H1 (cell line): ENCODE results near the gene RIMKLA. TPM values are rescaled to one million over a fixed set of nuclear protein-coding genes. Genes with fewer than 3 reads are reported as not detected.

Experiments
- CTCF ChIA-PET: fragments of 300-600 bp; sonication (Branson Sonifier 250); formaldehyde crosslinking; loops from one replicate; lab custom pipeline; 2021; ENCODE audit not compliant: partially characterized antibody; lab: Charles Lee
- POLR2A ChIA-PET: fragments of 300-600 bp; sonication (Branson Sonifier 250); formaldehyde crosslinking; loops from one replicate; lab custom pipeline; 2021; ENCODE audit warnings: inconsistent platforms; ENCODE audit not compliant: partially characterized antibody; lab: Charles Lee
- DNase-seq, 2 experiments: peaks; one replicate each; pipeline versions ENCODE4 v3.0.0 to v3.0.0-alpha.2; 2010 to 2022; ENCODE audit warnings: low spot score in 2 of 2, low read depth in 1 of 2, mixed read lengths in 1 of 2
- FAIRE-seq: peaks from 2 replicates; lab custom pipeline; 2011; peaks lifted over from hg19 to GRCh38; lab: Jason Lieb, UNC
- H2AFZ ChIP-seq: 2 replicates; pipeline ENCODE4 v1.8.1; 2012; ENCODE audit warnings: low read length, inconsistent platforms
- H2AK5ac ChIP-seq: 2 replicates; pipeline ENCODE4 v1.6.1; 2013; ENCODE audit warnings: low read depth, low read length
- H2BK120ac ChIP-seq: replicated peaks from 2 replicates; pipeline ENCODE3; 2013; ENCODE audit warnings: low read depth, low read length, inconsistent platforms
- H2BK12ac ChIP-seq: 2 replicates; pipeline ENCODE4 v1.6.1; 2013; ENCODE audit warnings: low read depth, low read length
- H2BK15ac ChIP-seq: 2 replicates; pipeline ENCODE4 v1.6.1; 2013; ENCODE audit warnings: low read length
- H2BK20ac ChIP-seq: 2 replicates; pipeline ENCODE4 v1.6.1; 2013; ENCODE audit warnings: low read length
- H2BK5ac ChIP-seq: 2 replicates; pipeline ENCODE4 v1.6.1; 2013; ENCODE audit warnings: low read depth, low read length
- H3K14ac ChIP-seq: 2 replicates; pipeline ENCODE4 v1.6.1; 2013; ENCODE audit warnings: inconsistent platforms; ENCODE audit not compliant: insufficient read length
- H3K18ac ChIP-seq: 2 replicates; pipeline ENCODE4 v1.6.1; 2013; ENCODE audit warnings: low read length; ENCODE audit errors: extremely low read depth
- H3K23ac ChIP-seq: 2 replicates; pipeline ENCODE4 v1.6.1; 2013; ENCODE audit warnings: inconsistent platforms; ENCODE audit not compliant: insufficient read length
- H3K23me2 ChIP-seq: 2 replicates; pipeline ENCODE4 v1.6.1; 2013; ENCODE audit warnings: low read depth, low read length
- H3K27ac ChIP-seq: 2 replicates; pipeline ENCODE4 v1.6.1; 2011; ENCODE audit warnings: low read depth, low read length, inconsistent platforms
- H3K27me3 ChIP-seq, 4 experiments: replicated peaks in 1 of 4; 1 replicate in 1 of 4; 2 replicates in 3 of 4; pipeline versions ENCODE4 v1.6.1 to v1.8.1; 2011 to 2013; ENCODE audit warnings: low read length in 3 of 4, mild to moderate bottlenecking in 3 of 4, inconsistent platforms in 2 of 4, mixed read lengths in 2 of 4, moderate library complexity in 1 of 4; ENCODE audit not compliant: control insufficient read depth in 3 of 4, insufficient read depth in 3 of 4; ENCODE audit errors: extremely low read depth in 1 of 4
- H3K36me3 ChIP-seq, 4 experiments: 2 replicates each; pipeline versions ENCODE4 v1.6.1 to v1.8.1; 2011 to 2013; ENCODE audit warnings: mild to moderate bottlenecking in 4 of 4, low read length in 3 of 4, moderate library complexity in 2 of 4, control low read depth in 1 of 4, inconsistent platforms in 1 of 4; ENCODE audit not compliant: insufficient read depth in 4 of 4, control insufficient read depth in 2 of 4
- H3K4ac ChIP-seq: replicated peaks from 2 replicates; pipeline ENCODE3; 2013; ENCODE audit warnings: low read length, low read depth, mixed read lengths, inconsistent platforms; ENCODE audit not compliant: insufficient read length
- H3K4me1 ChIP-seq, 4 experiments: replicated peaks in 1 of 4; 1 replicate in 1 of 4; 2 replicates in 3 of 4; pipeline versions ENCODE4 v1.6.1 to v1.8.1; 2011 to 2013; ENCODE audit warnings: low read length in 3 of 4, inconsistent platforms in 2 of 4, mixed read lengths in 1 of 4; ENCODE audit not compliant: insufficient read depth in 4 of 4, control insufficient read depth in 3 of 4
- H3K4me2 ChIP-seq, 2 experiments: 2 replicates each; pipeline versions ENCODE4 v1.6.1 to v1.8.1; 2011 to 2013; ENCODE audit warnings: low read depth in 2 of 2, low read length in 2 of 2, control low read depth in 1 of 2, inconsistent platforms in 1 of 2, mild to moderate bottlenecking in 1 of 2; ENCODE audit not compliant: insufficient read depth in 1 of 2
- H3K4me3 ChIP-seq, 4 experiments: fragments of 200-600, 300-600 bp in 1 of 4; sonication (generic), shearing (Covaris generic), sonication (Bioruptor Twin) in 1 of 4; 2 replicates each; pipeline versions ENCODE4 v1.5.1 to v1.8.1; 2011 to 2016; ENCODE audit warnings: low read length in 4 of 4, low read depth in 3 of 4, control low read depth in 2 of 4, inconsistent platforms in 2 of 4, mild to moderate bottlenecking in 2 of 4, mixed read lengths in 1 of 4, moderate library complexity in 1 of 4; ENCODE audit not compliant: insufficient read depth in 2 of 4; ENCODE audit errors: extremely low read depth in 1 of 4
- H3K56ac ChIP-seq: replicated peaks from 2 replicates; pipeline ENCODE3; 2013; ENCODE audit warnings: low read depth, mild to moderate bottlenecking, mixed read lengths, low read length, inconsistent platforms; ENCODE audit not compliant: insufficient read length
- H3K79me1 ChIP-seq: 2 replicates; pipeline ENCODE4 v1.6.1; 2013; ENCODE audit warnings: low read depth, low read length, control low read depth
- H3K79me2 ChIP-seq, 2 experiments: 2 replicates each; pipeline versions ENCODE4 v1.6.1 to v1.8.1; 2012 to 2013; ENCODE audit warnings: low read length in 2 of 2, mild to moderate bottlenecking in 2 of 2, inconsistent platforms in 1 of 2; ENCODE audit not compliant: insufficient read depth in 2 of 2, control insufficient read depth in 1 of 2
- H3K9ac ChIP-seq, 4 experiments: replicated peaks in 1 of 4; 1 replicate in 1 of 4; 2 replicates in 3 of 4; pipeline versions ENCODE4 v1.6.1 to v1.8.1; 2011 to 2013; ENCODE audit warnings: low read depth in 3 of 4, low read length in 3 of 4, control low read depth in 2 of 4, mild to moderate bottlenecking in 2 of 4, moderate library complexity in 2 of 4, inconsistent platforms in 1 of 4; ENCODE audit errors: extremely low read depth in 1 of 4
- H3K9me3 ChIP-seq, 2 experiments: 2 replicates each; pipeline versions ENCODE4 v1.6.1 to v1.8.1; 2012 to 2013; ENCODE audit warnings: mild to moderate bottlenecking in 2 of 2, moderate library complexity in 2 of 2, control low read depth in 1 of 2, inconsistent platforms in 1 of 2, low read depth in 1 of 2, low read length in 1 of 2, mixed read lengths in 1 of 2; ENCODE audit not compliant: insufficient read depth in 2 of 2
- H4K20me1 ChIP-seq, 2 experiments: replicated peaks in 1 of 2; 2 replicates each; pipeline versions ENCODE3 to v1.8.1; 2011 to 2013; ENCODE audit warnings: inconsistent platforms in 2 of 2, low read length in 2 of 2, mild to moderate bottlenecking in 1 of 2; ENCODE audit not compliant: insufficient read depth in 2 of 2, control insufficient read depth in 1 of 2
- H4K5ac ChIP-seq: 2 replicates; pipeline ENCODE4 v1.6.1; 2013; ENCODE audit warnings: low read length, low read depth, mixed read lengths, inconsistent platforms; ENCODE audit not compliant: insufficient read length
- H4K8ac ChIP-seq: 2 replicates; pipeline ENCODE4 v1.8.0; 2013; ENCODE audit warnings: mild to moderate bottlenecking, moderate library complexity, low read length, inconsistent platforms; ENCODE audit not compliant: insufficient read depth; ENCODE audit errors: extremely low read depth
- H4K91ac ChIP-seq: replicated peaks from 2 replicates; pipeline ENCODE3; 2013; ENCODE audit warnings: low read length, mixed read lengths, inconsistent platforms; ENCODE audit not compliant: insufficient read length
- CBX8 ChIP-seq: fragments of 300-800, 300-1000 bp; sonication (generic); IDR thresholded peaks from 2 replicates; pipeline ENCODE4 v1.7.1; 2016; ENCODE audit warnings: low read depth, low read length, borderline replicate concordance
- EGR1 ChIP-seq: IDR thresholded peaks from 2 replicates; pipeline ENCODE4 v1.6.1; 2011; ENCODE audit warnings: low read depth, low read length, borderline replicate concordance
- GTF2F1 ChIP-seq: IDR thresholded peaks from 2 replicates; pipeline ENCODE4 v1.6.1; 2012; ENCODE audit warnings: low read depth, low read length, improper control_type of control experiment, borderline replicate concordance
- HDAC2 ChIP-seq, 2 experiments: fragments of 300-600 bp in 1 of 2; sonication (generic) in 1 of 2; IDR thresholded peaks; 2 replicates each; pipeline ENCODE4 v1.6.1; 2011 to 2012; ENCODE audit warnings: low read depth in 2 of 2, low read length in 2 of 2, mild to moderate bottlenecking in 2 of 2, moderate library complexity in 2 of 2, borderline replicate concordance in 1 of 2, inconsistent platforms in 1 of 2
- HDAC6 ChIP-seq: IDR thresholded peaks from one replicate; pipeline ENCODE4 v1.7.1; 2012; ENCODE audit warnings: low read depth, mild to moderate bottlenecking, inconsistent platforms, low read length, moderate library complexity
- WGBS, 2 experiments: shearing (Covaris generic) in 1 of 2; methylation state at CpG; one replicate each; pipeline versions ENCODE4 v1.1.6 to v1.1.7; 2013 to 2015; ENCODE audit warnings: low lambda C conversion rate in 2 of 2, mixed read lengths in 2 of 2, inconsistent platforms in 1 of 2, low coverage in 1 of 2, missing lambda C conversion rate in 1 of 2; ENCODE audit not compliant: insufficient replicate concordance in 2 of 2, insufficient coverage in 1 of 2, insufficient read length in 1 of 2; ENCODE audit errors: extremely low coverage in 1 of 2, missing lambda C conversion rate in 1 of 2; 5-methylcytosine and 5-hydroxymethylcytosine counted together
- polyA plus RNA-seq, 7 experiments: library from polyadenylated mRNA; depleted of rRNA in 3 of 7; stranded (reverse) in 5 of 7; unstranded in 2 of 7; fragments of >200 nt in 5 of 7; fragments of 200-250 nt in 2 of 7; gene quantifications; 1 replicate in 5 of 7; 2 replicates in 1 of 7; 4 replicates in 1 of 7; pipeline versions ENCODE4 v1.2.1 to v1.2.3, GENCODE V29; 2011 to 2013; ENCODE audit warnings: missing spikeins in 2 of 7, mixed read lengths in 2 of 7
- total RNA-seq: library from RNA; stranded (reverse); fragmentation: NEBNext Ultra II Directional; extraction: Animal tissue kit (Norgen Biotek cat#: 25700); gene quantifications from 2 replicates; pipeline ENCODE4 v1.2.1, GENCODE V29; 2021

The RIMKLA gene
- total and polyA plus RNA-seq, 2 of the 8 experiments (the other 6 are each of a cell fraction or from before 2014, with no cell fraction given), result 3.2 to 5.8 TPM

GRCh38 chr1:42364089-42364488, 16.5 kb upstream of the RIMKLA start:
- H3K18ac ChIP-seq, result no peak overlapping the region
- H3K27me3 ChIP-seq, result no peaks in the 10 kb centered on the region
- no peak overlapping the region for H3K27ac ChIP-seq
- no peak overlapping the region for H2AK5ac ChIP-seq
- H3K9me3 ChIP-seq, result no peaks in the 10 kb centered on the region
- CTCF ChIA-PET, result interaction anchor here (0.8 to 1.4 kb wide), 2 partner anchors 153 to 190 kb away, joined by 3 to 5 read pairs; no protein-coding TSS in a partner anchor
- no peak overlapping the region for H2AFZ ChIP-seq
- no peak overlapping the region for H2BK120ac ChIP-seq
- H3K4ac ChIP-seq, result no peak overlapping the region
- no peak overlapping the region for H2BK5ac ChIP-seq
- 0 out of 7 replicates have a peak, but pooled peaks cover 0 to 2% (median 0%) of the 10 kb centered on the region in 4 experiments for H3K4me1 ChIP-seq
- no peaks in the 10 kb centered on the region for H3K36me3 ChIP-seq
- no peak for FAIRE-seq
- H3K79me2 ChIP-seq, result no peaks in the 10 kb centered on the region
- POLR2A ChIA-PET, result no interaction called here
- no peak overlapping the region for H2BK12ac ChIP-seq
- no peak overlapping the region for H2BK15ac ChIP-seq
- no peaks in the 10 kb centered on the region for H3K23me2 ChIP-seq
- H3K56ac ChIP-seq, result no peak overlapping the region
- no peaks in the 10 kb centered on the region for H3K79me1 ChIP-seq
- H3K23ac ChIP-seq, result no peak overlapping the region
- no peak for TF ChIP-seq EGR1
- no peak for TF ChIP-seq HDAC2 (IDR thresholded peaks at IDR 0.05; ENCODE audit: borderline replicate concordance in 1 of 2, low read depth in 2 of 2, low read length in 2 of 2)
- TF ChIP-seq GTF2F1, result no peak
- no peak for TF ChIP-seq HDAC6
- no peak for TF ChIP-seq CBX8
- no peak overlapping the region for H2BK20ac ChIP-seq
- DNase-seq, result no peak
- H4K8ac ChIP-seq, result no peak overlapping the region
- H3K9ac ChIP-seq, result no peak overlapping the region
- 80% methylated on average over 6 of the region's 6 CpGs; no CpG with 5 or more reads in 1 of the 2 experiments for WGBS, 2 experiments
- no peak overlapping the region for H3K14ac ChIP-seq
- H4K5ac ChIP-seq, result no peak overlapping the region
- no peak overlapping the region for H4K91ac ChIP-seq
- no peak overlapping the region for H3K4me2 ChIP-seq
- no peaks in the 10 kb centered on the region for H4K20me1 ChIP-seq
- H3K4me3 ChIP-seq, result no peak overlapping the region
